Activated T-helper 1 cell treated with anti-CD3 and anti-CD28 coated beads, Interleukin-2, amount 50 U/mL, for 16 hours (primary cell): ENCODE data around the gene ITGB3.
A peak's percentile ranks its signal among the peaks of the same experiment; 100 is the strongest.
"Not testable (repeated sequence)": the region's sequence is repeated elsewhere in the genome, so short reads cannot be mapped to it uniquely, and the experiment has no call there.

Experiments used
- DNase-seq, 2 donors: peaks; one replicate each; pipeline ENCODE4 v3.0.0-alpha.2; 2020; ENCODE audit warnings: low read depth in 1 of 2, low spot score in 1 of 2

Gene ITGB3

DNA sequence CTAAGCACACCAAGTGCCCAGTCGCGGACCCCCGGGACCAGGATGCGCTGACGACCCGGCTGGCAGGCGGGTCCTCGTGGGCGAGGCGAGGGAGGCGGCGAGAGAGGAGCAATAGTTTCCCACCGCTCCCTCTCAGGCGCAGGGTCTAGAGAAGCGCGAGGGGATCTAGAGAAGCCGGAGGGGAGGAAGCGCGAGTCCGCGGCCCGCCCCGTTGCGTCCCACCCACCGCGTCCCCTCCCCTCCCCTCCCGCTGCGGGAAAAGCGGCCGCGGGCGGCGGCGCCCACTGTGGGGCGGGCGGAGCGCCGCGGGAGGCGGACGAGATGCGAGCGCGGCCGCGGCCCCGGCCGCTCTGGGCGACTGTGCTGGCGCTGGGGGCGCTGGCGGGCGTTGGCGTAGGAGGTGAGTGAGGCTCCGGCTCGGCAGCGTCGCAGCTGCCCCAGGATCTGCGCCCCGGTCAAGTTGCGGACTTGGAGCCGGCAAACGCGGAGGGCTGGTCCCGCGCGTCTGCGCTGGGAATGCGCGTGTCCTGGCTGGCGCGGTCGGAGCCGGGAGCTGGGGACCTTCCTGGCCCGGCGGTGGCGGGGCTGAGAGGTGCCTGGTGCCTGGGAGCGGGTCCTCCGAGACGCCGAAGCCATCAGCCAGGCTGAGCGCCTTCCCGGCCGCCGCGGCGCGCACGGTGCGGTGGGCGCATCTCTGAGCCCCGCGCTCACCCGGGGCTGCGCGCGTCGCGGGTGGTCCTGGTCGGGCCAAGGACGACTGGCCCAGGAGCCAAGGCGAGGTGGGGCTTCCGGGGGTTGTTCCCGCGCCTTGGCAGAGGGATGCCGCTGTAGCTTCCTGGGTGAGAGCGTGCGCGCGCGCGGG, at the start of gene ITGB3:
ITGB3 (plus strand) TSS at position 287 of the 862 bp plus-strand sequence; CDS start at position 322, 35 bp downstream.
- DNase-seq = peak; percentile 27 to 44

DNA sequence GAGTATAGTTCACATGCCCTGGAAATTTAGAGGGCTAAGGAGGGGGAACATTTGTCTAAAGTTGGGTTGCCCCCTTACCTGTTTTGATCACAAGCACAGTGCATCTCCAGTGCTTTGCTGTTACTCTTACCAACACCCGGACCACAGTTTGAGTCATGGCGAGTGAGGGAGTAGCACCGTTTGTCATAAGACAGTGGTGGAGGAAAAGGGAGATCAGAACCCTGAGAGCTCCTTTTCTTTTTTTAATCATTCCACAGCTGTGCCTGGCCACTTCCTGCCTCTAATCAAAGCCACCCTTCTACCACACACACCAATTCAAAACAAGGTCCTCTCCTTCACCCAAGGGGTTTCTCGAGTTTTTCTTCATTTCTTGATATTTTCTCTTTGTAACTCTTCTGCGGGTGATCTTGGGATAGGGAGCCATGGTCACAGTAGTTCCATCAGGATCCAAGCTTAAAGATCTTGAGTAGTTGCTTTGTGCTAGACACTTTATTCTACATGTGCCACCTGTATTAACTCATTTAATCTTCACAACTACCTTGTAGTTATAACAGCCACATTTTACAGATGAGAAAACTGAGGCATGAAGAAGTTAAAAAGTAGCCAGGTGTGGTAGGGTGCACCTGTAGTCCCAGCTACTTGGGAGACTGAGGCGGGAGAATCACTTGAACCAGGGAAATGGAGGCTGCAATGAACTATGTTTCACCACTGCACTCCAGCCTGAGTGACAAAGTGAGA, 49.5 kb upstream of the ITGB3 start:
- no peak for DNase-seq

DNA sequence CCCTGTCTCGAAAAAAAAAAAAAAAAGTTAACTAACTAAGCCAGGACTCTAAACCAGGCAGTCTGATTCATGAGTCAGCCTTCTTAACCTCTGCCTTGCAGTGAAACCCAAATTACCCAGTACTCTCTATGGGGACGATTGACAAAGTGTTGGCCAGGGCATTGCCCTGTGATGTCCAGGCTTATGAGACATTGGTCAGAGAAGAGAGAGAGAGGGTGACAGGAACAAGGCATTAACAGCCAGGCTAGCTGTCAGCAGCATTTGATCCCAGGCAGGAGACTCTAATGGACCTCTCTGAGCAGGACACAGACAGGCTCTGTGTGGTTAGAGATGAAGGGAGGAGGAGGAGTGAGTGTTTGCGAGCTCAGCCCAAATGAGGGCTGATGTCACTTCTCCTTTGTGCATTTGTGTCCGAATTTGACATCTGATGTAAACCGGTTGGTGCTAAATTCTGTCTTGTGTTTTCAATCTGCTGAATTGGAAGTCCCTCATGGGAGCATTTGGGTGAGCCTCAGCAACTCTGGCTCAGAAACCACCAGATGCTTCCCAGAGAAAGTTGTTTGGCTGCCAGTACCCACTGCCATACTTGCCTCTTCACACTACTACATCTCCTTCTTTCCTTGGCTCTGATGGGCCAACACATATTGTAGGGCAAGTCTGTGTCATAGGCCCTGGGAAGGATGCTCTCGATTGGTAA, 48.8 kb upstream of the ITGB3 start:
- DNase-seq = no peak

DNA sequence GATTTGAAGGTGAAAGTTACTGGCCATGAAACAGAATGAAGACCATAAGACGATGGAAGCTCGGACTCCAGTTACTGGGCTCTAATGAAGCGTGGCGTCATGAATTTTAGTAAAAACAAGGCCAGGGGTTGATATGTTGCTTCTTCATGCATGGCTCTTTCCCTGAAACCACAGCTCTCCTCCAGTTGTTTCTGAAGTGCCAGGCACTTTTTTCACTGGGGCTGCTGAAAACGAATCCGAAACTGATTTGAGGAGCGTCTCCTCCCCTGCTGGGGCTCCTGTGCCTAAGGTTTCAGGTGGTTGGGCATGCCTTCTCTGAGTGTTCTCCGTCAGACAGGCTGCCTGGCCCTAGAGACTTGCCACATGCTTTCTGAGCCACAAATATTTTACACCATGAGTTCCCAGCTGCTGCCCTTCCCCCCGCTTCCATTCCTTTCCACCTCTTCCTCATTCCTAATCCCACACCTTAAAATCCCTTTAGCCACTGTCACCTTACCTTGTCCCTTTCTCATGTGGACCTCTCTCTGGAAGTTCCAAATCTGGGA, 48.1 kb upstream of the ITGB3 start:
- peak; percentile 26 to 44 for DNase-seq

DNA sequence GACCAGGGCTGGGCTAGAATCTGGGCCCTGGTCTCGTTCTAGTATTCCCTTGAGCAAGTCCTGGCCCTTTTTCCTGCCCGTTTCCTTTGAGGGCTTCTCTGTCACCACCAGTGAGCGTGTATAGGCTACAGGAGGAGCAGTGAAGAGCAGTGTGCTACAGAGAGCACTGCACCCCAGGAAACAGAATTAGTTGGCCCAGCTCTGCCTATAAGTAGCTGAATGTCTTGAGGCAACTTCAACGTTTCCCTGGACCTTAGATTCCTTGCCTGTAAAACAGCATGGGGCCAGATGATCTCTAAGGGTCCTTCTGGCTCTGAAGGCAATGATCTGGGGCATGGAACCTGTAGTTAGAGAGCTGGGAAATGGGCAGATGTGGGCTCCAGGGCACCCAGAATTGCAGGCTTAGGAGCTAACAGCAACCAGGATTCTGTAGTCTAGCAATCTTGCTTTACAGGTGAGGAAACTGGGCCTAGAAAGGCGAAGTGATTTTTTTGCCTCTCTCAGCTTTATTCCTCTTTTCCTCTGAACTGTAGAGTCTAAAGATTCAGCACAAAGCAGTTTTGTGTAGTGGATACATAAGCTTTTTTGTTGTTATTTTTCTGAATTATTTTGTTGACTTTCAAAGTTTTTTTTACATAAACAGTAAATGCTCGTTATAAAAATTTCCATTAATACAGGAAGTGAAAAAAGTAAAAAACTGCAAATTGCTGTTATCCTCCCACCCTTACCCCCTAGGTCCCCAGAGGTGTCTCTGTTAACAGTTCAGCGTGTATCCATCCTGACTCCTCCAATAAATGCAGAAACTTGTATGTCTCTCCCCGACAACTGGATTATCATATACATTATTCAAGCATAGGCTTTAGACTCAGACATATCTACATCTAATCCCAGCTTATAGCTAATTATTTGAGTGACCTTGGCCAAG, 46.2 kb upstream of the ITGB3 start:
- no peak for DNase-seq

DNA sequence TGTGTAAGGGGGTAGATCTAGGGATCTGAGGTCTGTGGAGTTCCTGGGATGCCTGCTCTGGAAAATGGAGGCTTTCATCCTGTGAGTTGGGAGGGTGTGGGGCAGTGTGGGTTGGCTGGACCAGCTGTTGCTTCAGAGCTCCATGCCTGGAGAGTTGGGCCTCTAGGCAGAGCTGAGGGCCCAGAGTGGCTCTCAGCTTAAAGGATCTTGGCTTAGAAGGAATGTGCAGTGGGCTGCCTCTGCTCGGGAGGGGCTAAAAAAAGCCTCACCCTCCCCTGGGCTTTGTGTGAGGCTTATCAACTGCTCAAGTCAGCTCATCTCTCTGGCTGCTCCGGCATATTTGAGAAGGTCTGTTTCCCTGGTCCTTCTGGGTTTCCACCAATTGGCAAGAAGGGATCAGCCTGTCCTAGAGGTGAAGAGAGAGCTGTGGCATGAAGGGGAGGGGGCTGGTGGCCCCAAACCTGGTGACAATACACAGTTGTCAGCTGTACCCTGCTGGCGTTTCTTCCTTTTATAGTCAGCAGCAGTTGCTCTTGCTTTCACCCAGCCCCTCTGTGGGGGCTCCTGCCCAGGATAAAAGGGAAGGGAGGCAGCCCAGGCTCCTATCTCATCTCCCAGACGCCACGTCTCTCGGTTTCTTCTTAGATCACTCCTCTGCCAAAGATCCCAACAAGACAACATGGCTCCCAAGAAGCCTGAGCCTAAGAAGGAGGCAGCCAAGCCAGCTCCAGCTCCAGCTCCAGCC, 44.7 kb upstream of the ITGB3 start, which contains the start of gene MYL4:
MYL4 (plus strand) TSS at position 605 of the 745 bp plus-strand sequence; CDS start at position 680, 75 bp downstream.
- DNase-seq = no peak

DNA sequence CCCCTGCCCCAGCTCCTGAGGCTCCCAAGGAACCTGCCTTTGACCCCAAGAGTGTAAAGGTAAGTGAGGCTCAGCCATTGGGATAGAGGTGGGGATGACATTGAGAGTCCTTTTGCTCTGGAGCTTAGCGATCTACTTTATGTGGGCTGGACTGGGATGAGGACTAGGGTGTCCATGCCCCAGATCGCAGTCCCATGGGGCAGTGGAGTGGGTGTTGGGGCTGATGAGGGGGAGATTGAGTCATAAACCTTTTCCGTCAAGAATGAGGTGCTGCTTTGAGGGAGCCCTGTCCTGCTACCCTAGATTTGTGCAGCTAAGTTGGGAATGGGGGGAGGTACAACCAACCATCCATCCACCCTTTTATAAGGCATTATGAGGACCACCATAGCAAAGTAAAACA, 44.1 kb upstream of the ITGB3 start:
- no peak for DNase-seq

DNA sequence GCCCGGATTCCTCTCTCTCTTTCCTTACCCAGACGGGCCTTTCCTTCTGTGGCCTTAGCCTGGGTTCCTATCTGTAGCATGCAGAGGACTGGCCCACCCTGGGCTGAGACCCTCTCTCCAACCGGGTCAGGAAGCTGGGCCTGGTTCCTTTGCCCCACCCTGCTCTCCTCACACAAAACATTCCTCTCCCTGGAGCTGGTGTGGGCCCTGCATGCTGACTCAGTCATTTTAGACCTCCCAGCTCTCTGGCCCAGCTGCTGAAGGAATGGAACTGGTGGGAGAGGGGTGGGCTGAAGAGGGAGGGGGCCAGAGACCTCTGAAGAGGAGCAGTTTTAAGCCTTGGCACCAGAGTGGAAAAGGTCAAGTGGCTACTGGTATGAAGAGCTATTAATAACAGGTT, 43.5 kb upstream of the ITGB3 start:
- DNase-seq = no peak

DNA sequence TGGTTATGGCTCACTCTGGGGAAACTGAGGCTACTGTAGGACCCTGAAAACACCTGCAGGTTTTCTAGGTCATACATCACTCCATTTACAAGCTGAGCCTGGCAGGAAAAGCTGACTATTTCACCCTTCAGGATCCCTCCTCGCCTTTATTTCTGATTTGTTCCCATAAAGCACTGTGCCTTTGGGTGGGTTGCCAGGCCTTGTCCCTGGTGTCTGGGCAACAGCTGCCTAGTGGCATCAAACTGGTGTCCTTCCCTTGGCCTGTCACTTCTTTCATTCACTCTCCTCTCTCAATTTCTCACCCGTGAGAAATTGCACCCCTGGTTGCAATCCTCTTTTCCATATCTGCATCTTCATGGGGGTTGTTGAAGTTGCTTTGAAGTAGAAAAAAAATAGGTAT, 42.8 kb upstream of the ITGB3 start:
- DNase-seq = no peak

DNA sequence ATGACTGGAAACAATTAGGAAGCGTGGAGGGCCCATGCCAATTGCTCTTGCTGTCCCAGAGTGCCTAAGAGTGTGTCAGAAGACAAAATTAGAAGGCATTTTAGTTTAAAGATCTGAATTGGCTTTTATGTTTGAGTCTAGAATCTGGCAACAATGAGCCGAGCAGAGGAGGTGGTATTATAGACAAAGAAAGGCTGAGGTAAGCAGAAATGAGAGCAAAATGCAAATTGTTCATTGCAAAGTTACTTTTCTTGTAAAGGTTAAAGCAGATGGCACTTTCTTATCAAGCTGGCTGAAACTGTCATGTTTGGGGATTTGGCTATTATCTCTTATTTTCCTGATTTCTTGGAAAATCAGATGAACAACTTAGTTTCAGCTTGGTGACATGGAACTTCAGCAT, 41.2 kb upstream of the ITGB3 start:
- no peak for DNase-seq

DNA sequence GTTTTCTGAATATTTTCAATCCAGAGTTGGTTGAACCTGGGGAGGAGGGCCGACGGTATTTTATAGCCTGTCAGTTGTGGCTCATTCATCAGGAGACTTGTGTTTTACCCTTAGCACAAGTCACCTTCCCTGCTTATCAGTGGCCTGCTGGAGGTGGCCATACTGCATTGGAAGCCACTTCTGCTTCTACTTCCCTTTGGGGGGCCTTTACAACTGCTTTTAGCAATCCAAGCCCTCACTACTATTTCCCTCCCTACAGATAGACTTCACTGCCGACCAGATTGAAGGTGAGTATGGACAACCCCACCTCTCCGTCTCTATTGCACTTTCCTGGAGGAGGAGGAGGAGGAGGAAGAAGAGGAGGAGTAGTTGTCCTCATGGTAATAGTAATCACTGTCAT, 40.1 kb upstream of the ITGB3 start:
- DNase-seq = no peak

DNA sequence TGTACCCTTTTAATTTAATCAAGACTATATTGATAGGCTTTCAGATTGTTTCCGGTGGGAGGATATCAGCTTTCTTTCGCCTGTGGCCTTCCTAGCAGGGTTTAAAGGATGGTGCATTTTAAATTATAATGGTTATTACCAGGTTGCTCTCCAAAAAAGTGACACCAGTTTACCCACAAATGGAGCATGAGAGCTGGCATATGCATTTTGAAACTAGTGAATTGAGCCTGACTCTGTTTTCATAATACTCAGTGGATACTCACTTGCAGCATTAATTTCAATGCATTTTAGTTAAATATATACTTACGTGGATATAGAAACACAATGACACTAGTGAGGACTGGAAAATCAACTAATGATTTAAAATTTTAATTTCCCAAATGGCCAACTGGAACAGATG, 38.7 kb upstream of the ITGB3 start:
- DNase-seq = no peak

DNA sequence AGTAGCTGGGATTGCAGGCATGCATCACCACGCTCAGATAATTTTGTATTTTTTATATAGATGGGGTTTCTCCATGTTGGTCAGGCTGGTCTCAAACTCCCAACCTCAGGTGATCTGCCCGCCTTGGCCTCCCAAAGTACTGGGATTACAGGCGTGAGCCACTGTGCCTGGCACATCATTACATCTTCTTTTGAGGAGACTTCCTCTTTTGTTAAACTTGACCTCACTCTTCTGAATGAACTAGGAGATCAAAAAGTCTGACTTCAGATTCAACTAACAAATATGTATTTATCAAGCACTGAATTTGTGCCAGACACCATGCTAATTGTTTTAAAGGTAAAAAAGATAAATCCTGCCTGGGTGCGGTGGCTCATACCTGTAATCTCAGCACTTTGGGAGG, 36.8 kb upstream of the ITGB3 start:
- DNase-seq = not testable (repeated sequence)

DNA sequence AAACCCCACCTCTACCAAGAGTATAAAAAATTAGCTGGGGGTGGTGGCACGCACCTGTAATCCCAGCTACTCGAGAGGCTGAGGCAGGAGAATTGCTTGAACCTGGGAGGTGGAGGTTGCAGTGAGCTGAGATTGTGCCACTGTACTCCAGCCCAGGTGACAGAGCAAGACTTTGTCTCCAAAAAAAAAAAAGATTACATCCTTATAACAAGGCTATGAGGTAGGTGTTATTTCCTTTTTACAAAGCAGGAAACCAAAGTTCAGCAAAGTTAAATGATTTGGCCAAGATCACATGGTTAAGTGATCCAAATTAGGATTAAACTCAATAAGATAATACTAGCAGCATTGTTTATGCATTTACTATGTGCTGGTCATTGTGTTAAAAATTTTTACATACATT, 36.3 kb upstream of the ITGB3 start:
- DNase-seq = not testable (repeated sequence)

DNA sequence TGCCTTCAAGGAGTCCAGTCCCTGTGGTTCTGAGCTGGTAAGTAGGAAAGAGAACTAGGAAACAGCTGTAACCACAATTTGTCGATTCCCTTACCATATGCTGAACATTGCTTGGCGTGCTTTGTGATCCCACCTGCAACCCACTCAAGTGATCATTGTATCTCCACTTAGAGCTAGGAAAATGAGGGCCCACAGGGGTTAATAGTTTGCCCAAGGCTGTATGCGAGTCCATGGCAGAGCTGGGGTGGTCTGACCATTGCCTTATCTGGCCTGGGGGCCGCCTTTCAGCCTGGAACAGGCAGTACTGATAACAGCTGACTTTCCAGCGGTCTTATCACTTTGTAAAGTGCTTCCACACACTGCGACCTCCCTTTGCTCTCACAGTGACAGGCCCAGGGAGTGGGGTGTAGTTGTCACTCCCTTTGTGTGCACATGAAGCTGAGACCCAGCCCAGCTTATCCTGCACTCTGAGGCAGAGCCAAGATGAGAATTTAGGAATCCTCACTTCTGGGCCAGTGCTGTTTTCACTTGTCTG, 34.7 kb upstream of the ITGB3 start:
- no peak for DNase-seq

DNA sequence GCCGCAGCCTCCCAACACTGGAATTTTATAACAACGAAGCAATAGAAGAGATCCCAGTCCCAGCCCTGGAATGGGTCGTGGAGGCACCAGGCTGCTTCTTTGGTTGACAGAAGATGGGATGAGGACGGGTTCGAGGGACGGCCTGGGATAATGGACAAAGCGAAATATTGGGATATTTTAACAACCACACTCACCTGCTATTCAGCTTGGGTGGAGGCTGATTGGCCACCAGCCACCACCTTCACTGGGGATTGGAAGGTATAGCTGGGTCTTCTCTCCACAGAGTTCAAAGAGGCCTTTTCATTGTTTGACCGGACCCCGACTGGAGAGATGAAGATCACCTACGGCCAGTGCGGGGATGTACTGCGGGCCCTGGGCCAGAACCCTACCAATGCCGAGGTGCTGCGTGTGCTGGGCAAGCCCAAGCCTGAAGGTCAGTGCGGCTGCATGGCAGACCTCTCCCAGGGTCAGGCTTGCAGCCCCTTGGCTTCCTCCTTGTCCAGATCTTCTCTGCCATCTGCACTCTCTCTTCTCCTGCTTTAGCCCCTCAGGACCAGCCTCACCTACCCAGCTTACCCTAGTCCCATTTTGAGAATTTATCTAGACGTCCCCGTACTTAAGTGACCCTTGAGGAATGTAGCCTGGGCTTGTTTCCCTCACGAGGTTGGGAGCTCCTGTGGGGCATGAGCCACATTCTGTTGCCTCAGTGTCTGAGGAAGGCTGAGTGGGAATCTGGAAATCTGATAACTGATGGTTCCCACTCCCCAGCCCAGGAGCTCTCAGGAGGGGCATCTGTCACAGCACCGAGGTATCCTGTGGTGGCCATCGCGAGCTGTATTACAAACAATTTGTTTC, 33.8 kb upstream of the ITGB3 start:
- no peak for DNase-seq

DNA sequence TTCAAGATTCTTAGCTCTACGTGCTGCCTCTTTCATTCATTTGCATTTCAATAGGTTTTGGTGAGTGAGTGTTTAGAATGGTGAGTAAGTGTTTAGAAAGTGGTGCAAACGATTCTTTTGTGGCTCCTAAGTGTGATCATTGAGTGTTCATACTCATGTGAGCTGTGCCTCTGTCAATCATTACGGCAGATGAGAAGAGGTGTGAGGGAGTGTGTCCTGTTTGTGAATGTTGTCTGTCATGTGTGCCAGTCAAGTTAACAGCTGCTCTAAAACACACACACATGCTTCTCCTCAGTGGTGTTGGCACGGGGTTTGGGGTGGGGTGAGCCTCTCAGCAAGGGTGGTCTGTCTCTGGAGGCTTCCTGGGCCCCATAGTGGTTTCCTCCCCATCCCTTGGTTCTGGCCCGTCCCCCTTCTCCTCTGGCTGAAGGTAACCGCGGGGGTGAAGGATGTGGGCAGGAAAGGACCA, 33.1 kb upstream of the ITGB3 start:
- DNase-seq = no peak

DNA sequence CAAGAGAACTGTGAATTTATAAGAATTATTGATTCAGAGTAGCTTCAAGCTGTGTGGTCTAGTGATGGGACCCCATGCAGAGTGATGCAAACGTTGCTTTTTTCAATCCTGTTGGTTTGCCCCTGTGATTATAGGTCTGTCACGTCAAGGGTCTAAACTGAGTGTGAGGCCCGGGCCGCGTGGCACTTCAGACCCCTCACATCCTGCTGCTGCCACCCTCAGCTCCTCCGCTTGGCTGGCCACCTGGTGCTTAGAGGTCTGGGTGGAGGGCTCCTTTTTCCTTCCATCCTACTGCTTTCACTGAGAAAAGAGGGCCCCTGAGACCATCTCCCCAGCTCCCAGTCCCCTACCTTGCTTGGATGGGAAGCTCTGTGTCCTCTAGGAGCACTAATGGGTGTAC, 32.5 kb upstream of the ITGB3 start:
- DNase-seq = no peak
